Inflammatory macrophage treated with lipopolysaccharide for 1 hour (primary cell): ENCODE data around the gene TPP2.

ENCODE experiments used
- DNase-seq, 2 donors: peaks; one replicate each; pipeline ENCODE4 v3.0.0-alpha.2; 2020 to 2022

Gene TPP2

DNA sequence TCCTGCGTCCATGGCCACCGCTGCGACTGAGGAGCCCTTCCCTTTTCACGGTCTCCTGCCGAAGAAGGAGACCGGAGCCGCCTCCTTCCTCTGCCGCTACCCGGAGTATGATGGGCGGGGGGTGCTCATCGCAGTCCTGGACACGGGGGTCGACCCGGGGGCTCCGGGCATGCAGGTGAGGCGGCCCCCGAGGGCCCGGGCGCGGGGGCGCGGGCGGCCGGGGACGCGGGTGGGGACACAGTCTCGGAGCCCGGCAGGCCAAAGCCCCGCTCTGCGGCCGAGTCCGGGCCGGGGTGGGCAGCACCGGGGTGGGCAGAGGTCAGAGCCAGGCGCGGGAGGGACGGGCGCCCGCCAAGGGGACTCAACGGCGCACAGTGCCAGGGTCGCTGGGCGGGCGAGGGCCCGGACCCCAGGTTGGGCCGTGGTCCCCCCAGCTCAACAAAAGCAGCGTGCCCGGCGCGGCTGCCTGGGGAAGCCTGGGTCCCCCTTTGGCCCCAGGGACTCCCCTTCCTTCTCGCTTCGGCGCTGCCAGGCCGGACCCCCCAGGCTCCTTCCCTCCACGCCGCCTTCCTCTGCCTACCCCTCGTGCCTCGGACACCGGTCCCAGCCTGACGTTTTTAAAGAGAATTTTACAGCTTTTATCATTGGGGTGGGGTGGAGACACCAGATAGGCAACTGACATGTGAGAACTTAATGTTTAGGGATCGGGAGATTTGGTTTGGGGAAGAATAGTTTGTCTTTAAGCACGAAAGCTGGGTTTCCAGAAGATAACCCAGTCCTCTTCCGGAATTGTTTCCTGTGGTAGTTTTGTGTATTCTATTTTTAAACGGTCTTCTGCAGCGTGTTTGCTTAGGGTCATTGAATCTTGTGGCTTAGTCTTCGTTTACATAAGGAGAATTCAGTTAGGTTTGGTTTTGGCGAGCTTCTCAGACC is 509 bp downstream of the TPP2 start:
- DNase-seq, result peak; percentile 11 to 16

DNA sequence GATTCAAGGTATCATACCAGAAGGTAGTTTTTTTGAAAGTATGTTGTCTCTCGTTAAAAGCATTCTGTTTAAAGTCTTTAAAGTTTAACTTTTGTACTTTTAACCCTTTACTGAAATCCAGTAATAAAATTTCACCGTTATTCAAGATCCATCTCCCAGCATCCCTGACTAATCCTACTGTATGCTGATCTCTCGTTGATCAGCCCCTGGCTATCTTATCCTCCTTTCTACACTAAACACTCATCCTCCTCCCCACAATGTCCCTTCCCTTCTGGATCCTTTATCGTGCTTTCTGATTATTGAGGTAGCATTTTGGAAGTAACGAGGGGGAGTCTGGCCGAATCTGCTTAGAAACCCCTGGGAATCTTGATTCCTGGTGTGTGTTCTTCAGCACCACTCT is 1.3 kb downstream of the TPP2 start:
- DNase-seq, result no peak

DNA sequence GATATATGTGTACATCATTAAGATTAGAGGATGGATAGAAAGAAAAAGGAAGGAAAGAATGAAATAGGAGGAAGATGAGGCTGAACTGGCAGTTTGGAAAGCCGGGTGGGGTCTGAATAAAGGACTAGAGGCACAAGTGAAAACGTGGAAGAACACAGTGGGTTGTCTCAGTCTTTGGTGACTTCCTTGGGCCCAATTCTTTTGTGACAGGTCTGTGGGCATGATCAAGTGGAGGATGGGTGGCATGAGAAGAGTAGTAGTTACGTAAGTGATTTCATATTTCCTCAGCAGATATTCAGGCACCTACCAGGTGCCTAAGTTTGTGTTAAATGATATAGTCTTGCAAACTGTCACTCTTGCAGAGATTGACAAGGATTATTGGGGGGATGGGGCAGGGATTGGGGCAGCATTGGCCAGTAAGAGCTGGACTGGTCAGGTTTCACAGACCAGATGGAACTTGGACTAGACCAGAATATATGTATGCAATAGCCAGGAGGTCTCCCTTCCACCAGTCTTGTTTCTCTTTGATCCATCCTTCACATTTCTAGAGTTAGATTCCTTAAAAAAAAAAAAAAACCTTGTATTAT is 2.7 kb downstream of the TPP2 start:
- no peak for DNase-seq

DNA sequence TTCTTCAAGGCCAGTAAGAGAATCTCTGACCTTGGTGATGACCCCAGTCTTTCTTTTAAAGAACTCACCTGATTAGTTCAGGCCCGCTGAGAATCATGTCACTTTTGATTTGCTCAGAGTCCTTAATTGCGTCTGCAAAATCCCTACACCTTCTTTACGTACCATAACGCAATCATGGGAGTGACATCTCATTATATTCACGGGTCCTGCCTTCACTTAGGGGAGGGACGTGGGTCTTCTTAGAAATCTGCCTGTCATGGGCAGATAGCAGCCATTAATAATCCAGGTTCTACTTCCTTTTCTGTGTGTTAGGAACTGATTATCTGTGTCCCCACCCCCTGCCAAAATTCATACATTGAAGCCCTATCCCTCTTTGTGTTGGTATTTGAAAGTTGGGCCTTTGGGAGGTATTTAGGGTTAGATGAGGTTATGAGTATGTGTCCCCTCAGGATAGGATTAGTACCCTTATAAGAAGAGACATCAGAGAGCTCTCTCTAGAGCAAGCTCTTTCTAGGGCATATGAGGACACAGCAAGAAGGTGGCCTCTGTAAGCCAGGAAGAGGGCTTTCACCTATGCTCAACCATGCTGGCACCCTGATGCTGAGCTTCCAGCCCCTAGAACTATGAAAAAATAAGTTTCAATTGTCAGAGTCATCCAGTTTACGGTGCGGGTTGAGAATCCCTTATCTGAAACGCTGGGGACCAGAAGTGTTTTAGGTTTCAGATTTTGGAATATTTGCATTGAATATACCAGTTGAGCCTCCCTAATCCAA is 9.9 kb downstream of the TPP2 start:
- no peak for DNase-seq

DNA sequence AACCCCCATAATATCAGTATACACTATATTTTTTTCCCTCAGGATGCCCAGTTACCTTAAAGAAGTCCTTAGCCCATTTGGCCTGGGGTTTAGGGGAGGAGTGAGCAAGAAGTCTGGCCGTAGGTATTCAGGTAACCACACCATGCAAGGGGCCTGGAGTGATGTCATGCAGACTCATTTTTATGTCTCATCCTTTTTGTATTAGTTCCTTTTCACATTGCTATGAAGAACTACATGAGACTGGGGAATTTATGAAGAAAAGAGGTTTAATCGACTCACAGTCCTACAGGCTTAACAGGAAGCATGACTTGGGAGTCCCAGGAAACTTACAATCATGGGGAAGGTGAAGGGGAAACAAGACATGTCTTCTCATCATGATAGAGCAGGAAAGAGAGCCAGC is 12.2 kb downstream of the TPP2 start:
- DNase-seq, result no peak

DNA sequence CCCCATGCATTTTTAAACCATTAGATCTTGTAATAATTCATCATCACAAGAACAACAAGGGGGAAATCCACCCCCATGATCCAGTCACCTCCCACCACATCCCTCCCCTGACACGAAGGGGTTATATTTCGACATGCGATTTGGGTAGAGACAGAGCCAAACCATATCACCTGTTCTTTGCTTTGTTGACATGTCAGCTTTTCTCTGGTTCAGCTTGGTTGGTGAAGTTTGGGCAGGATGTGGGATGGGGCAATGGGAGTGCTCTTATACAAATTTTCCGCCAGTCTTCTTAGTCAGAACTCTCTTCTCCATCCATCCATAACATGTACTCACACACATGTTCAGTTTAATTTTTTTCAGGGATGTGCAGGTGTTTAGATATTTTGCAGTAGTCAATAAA is 12.9 kb downstream of the TPP2 start:
- no peak for DNase-seq

DNA sequence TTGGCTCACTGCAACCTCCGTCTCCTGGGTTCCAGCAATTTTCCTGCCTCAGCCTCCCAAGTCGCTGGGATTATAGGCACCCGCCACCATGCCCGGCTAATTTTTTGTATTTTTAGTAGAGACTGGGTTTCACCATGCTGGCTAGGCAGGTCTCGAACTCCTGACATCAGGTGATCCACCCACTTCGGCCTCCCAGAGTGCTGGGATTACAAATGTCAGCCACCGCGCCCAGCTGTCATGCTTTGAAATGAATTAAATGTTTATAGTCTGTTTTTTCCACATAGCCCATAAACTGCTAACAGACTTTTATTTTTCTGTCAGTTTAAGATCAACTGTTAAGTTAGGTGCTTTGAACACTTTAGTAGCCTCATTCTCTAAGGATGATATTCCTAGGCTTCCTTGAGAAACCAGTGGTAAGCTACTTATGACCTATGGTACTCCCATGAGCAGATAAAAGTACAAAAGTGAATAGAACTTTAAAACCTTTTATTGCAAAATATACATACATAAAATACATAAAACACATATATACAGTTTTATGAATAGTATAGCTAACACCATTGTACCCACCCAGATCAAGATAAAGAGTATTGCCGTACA is 13.6 kb downstream of the TPP2 start:
- no peak for DNase-seq

DNA sequence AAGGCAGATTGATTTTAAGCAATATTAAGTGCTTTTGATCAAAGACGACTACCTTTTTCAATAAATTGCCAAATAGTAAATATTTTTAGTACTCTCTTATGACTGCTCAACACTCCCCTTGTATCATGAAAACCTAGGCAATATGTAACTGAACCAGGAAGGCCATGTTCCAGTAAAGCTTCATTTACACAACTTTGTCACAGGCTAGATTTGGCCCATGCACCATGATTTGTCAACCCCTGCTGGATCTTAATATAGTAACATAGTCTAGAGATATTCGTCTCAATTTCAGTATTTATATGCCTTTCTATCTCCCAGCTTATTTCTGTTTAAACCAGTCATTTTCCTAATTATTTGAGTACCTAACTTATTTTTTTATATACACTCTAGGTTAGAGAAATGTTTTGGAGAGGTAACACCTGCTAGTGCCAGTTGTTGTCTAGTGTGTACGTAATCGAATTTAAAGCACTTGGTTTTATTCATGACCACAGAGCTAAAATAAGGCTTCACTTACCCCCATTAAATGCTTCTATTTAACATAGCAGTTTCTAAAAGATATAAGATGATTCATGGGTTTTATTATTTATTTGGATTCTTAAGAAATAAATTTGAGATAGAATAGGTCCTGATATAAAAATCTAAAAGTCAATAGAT is 21.0 kb downstream of the TPP2 start:
- DNase-seq, result no peak

DNA sequence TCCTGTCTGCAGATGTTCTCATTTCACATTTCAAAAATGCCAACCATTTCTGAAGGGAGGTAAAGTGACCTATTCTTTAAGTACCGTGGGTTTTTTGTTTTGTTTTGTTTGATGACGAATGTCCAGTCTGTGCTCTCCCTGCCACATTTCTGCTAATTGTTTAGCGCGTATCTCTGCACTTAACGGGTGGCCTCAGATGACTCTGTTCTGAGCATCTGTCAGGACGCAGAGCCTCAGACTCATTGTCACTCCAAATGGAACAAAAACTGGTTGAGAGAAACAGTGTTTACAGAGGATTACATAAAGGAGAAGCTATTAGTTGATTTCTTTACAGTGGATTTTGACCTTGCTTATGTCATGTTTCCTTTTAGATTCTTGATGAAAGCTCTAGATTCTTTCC is 23.7 kb downstream of the TPP2 start:
- no peak for DNase-seq

DNA sequence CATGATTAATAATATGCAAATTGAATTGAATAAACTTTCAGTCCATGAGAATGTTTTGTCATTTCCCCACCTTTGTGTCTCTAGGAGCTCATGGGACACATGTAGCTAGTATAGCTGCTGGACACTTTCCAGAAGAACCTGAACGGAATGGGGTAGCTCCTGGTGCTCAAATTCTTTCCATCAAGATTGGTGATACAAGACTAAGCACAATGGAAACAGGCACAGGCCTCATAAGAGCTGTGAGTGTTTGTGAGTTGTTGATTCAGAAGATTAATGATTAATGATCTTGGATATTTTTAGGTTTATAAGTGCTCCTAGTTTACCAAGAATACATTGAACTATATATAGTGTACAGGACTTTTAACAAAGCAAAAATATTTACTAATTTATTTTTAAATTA is 30.1 kb downstream of the TPP2 start:
- no peak for DNase-seq

DNA sequence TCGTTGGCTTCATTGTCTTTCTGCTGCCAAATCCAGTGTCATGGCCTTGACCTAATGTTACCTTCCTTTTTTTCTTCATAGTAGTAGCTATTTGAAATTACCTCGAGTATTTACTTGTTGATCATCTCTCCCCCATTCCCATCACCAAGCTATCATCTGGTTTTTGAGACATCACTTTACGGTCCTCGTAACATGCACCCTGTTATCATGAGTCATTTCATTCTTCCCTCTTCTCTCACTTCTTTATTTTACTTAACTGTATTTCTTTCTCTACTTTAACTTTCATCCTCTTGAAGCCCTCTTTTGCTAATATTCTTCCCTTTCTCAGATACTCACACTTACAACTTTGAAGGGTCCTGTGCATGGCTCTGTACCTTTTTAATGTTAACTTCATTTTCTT is 31.8 kb downstream of the TPP2 start:
- DNase-seq, result no peak

DNA sequence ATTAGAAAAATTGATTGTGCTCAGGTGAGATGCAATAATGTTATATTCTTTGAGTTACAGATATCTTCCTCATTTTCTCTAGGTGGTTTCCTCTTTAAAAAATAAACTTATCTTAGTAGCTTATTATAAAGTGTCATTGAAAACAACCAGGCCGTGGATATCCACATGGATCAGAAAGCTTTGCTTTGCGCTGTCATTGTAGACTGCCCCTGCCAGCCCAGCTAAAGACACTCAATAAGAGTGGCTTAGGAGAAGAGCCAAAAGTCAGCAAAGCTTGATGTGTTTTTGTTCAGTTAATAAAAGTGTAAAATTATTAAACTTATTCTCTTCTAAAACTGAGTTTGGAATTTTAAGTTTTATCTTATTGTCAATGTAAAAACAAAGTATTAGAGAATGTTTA is 34.4 kb downstream of the TPP2 start:
- no peak for DNase-seq

DNA sequence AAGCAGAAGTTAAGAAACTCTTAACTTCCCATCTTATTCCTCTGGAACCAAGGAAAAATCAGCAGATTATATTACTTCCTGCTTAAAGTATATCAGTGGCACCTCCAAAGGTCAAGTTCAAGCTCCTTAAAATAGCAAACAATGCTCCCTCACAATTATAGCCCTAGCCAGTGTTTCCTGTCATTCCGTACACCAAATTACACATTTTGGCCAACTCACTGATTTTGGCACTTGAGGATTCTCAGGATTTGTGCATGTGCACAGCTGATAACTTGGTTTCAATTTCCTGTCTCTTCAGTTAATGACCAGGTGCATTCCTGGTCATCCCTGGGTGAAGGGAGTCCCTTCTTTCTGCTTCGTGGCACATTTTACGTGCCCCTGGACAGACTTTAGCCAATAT is 42.0 kb downstream of the TPP2 start:
- DNase-seq, result no peak

DNA sequence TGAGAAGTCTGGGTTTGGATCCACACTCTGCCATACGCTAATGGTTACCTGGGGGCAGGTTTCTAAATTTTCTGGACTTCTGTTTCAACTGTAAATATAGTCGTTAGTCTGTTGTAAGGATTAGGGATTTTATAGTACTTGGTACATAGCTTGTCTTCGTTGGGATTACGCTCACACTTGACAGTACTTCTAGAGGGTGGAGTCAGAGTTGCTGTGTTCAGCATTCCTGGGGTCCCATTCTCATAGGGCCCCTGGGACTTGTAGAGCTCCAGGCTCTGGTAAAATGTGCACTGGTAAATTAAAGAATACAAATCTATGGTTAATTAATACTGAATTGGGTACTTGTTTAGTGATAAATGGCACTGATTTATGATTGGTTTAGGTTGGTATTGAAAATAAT is 45.2 kb downstream of the TPP2 start:
- DNase-seq, result no peak

DNA sequence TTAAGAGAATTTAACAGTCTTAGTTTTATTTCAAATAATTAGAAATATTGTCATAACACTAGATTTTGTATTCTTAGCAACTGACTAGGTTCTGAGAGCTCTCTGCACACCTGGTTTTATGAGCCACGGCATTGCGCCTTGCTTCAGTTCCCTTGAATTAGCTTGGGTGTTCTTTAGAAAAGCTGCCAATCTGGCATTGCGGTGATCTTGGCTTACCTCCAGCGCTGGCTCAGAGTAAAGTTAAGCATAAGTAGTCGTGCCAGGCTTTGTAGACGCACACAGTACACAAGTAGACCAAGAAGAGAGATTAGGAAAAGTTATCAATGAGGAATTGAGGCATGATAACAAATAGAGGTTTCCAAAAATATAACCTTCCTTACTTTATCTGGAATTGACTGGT is 45.7 kb downstream of the TPP2 start:
- DNase-seq, result no peak

DNA sequence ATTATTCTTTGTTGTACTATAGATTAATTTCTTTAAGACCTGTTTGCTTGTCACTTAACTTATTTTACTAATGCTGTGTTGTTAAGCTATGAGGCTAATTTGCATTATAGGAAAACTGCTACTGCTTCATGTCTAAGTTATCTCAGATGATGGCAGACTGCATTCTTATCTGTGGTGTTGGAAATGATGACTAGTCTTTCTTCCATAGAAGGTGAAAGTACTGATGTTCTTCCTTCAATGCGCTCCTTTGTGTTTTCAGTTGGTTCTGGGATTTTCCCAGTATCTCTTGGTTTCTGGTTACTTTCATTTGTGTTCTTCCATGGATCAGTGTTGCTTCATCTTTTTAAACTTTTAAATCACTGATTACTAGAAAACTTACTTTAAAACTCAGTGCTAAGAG is 46.9 kb downstream of the TPP2 start:
- DNase-seq, result no peak

DNA sequence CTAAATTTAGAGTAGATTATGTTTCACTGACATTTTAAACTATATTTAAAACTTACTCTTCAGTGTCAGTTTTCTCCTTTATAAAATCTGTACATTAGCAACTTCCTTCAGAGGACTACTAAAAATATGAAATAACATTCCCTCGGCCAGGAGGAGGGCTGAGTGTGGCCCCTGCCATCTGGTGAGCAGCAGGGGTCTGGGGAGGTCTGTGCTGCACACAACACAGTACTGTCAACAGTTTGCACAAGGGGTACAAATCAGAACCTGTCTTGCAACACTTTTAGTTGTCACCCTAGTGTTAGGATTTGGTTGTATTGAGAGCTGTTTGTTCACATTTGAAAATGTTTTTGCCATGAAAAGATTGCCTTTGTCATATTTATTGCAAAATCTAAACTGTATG is 48.9 kb downstream of the TPP2 start:
- no peak for DNase-seq

DNA sequence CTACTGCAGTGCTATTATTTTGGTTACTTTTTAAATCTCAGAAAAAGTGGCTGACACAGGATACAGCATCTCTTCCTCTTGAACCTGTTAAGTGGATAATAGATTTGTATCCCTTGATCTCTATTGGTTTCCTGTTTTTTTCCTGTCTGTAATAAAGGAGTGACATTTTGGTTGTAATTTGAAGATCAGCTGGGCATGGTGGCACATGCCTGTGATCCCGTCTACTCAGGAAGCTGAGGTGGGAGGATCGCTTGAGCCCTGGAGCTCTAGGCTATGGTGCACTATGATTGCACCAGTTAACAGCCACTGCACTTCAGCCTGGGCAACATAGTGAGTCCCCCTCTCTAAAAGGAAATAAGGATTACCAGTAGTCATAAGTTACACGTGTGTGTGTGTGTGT is 51.3 kb downstream of the TPP2 start:
- DNase-seq, result no peak

DNA sequence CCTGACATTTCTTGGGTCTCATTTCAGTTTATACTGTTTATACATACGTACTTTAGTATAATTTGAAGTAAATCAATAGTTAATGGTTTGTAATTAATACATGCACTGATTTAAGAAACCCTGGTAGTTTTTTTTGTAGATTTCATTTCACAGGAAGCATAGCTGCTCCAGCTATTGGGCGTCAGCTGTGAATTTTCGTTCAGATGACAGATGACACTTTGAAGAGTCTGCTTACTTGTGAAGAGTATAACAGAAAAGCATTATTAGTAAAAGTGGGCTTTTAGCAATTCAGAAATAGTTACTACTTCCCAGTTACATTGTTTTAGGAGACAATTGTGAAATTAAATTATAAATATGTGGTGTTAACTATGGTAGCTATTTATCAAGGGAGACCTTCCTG is 53.7 kb downstream of the TPP2 start:
- DNase-seq, result no peak

DNA sequence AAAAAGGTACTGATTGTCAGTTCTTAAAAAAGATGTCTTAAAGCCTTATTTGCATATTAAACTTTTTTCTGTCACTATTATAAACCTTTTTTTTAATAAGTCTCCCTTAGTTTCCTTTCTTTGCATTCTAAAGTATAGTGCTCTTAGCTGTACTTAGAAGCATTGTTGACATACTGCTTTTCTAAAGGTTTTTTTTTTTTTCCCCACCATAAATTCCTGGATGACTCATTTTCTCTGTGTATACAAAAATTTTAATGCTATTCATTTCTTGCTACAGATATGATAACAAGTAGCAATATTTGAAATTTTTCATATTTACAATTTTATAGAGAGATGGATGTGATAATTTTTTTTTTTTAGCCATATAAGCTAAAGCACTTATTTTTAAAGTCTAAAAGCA is 54.6 kb downstream of the TPP2 start:
- DNase-seq, result no peak

DNA sequence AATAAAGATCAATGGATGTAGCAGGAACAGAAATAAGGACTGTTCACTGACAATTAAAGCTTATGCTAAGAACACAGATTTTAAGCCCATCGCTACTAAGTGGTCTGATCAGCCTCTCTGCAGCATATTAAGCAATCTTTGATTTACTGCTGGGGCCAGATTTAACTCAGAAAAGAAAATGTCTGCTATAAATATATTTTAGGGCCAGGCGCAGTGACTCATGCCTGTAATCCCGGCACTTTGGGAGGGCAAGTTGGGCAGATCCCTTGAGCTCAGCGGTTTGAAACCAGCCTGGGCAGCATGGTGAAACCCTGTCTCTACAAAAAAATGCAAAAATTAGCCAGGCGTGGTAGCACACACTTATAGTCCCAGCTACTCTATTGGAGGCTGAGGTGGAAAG is 55.1 kb downstream of the TPP2 start:
- no peak for DNase-seq

DNA sequence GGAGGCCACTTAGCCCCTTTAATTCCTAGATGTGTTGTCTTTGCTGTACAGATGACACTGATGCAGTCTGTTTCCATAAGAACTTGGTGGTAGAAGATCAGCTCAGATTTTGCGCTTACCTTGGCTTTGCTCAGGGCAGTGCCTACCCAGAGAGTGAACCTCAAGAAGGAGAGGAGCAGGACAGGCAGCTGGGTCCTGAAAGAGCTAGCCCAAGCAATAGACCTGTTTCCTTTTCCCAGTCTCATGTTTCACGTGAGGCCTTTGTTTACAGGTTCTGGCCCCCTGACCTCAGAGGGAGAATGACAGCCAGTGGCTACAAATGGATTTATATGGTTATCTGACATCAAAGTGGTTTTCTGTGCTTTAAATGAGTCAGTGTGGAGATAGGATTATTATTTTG is 58.0 kb downstream of the TPP2 start:
- DNase-seq, result no peak

DNA sequence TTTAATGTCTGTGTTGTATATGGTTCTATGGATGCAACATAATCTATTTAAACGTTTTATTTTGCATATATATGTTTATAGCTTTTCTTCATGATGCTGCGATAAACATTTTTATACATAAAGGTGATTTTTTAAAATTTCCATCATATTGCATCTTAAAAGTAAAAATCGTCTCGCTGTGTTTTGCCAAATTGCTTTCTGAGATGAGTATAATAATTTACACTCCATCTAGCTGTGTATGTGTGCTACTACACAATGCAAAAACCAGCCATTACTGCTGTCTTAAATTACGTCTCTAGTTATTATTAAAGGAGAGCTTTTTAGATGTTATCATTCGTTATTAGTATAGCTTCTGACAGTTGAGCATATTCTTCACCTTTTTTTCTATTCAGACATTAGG is 60.8 kb downstream of the TPP2 start:
- DNase-seq, result no peak
